CD4-positive, alpha-beta T cell treated with Interleukin-15 for 1 hour (primary cell): Measurements from ENCODE around the gene RPA1.
"Not testable (repeated sequence)": the region's sequence is repeated elsewhere in the genome, so short reads cannot be mapped to it uniquely, and the experiment has no call there.

Source experiments
- DNase-seq: peaks from one replicate; pipeline ENCODE4 v3.0.0-alpha.2; 2020

Gene RPA1

DNA sequence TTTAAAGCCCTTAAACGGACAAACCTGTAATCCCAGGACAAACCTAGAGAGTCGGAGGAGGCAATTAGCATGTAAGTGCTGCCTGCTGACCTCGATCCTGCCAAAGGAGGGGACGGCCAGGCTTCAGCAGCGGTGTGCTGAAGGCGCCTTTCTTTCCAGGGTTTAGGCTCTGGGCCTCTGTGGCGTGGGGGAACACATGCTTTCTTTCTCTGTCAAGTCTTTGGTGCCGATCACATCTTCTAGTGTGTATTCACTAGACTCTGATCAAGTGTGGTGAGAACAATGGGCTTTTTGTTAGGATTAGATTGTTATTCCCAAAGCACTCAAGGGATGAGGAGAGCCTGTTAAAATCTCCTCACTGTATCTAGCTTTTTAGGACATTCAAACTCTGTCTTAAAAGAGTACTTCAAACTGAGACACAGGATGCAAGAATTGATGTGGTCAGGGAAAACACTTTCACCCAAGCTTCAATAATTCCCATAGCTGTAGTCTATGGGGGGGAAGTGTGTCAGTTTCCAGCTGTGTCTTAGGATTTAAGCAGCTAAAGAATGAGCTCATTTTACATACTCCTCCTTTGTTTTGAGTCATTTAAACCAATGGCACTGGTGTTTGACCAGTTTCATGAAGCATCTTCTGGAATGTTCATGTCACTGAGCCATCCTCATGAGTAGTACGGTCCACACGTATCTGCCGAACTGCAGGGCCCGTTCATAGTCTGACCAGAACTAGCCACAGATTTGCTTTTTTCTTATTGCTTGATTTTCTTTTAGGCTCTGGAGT lies 51.2 kb downstream of the RPA1 start:
- no peak for DNase-seq

DNA sequence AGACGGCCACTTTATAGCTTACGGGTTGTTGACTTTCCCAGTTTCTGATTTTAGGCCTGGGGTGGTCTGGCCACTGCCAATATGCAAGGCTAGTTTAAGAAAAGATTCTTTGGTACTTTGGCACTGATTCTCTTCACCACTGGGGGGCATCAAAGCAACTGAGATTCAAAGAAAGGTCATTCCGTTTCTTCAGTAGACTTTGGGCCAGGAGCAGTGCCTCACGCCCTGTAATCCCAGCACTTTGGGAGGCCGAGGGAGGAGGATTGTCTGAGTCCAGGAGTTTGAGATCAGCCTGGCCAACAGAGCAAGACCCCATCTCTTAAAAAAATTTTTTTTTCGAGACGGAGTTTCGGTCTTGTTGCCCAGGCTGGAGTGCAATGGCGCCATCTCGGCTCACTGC lies 53.0 kb downstream of the RPA1 start:
- DNase-seq: no peak

DNA sequence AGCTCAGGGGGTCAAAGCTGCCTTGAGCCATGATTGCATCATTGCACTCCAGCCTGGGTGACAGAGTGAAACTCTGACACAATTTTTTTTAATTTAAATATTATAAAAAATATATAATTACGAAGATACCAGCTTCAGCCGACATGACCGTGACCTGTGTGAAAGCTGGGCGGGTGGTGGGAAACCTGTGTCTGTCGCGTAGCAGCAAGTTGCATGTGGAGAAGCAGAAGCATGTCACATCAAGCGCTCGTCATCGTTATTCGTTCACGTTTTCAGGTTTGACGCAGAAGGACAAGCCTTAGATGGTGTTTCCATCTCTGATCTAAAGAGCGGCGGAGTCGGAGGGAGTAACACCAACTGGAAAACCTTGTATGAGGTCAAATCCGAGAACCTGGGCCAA lies 53.7 kb downstream of the RPA1 start:
- DNase-seq: no peak

- DNase-seq: no peak
These were observed 58.9 kb downstream of the RPA1 start for GRCh38 chr17:1888741-1889140.

GRCh38 chr17:1890758-1891450 lies 61.1 kb downstream of the RPA1 start:
- peak; percentile 25 for DNase-seq

- no peak for DNase-seq
These were observed 65.0 kb downstream of the RPA1 start for GRCh38 chr17:1894753-1895339.

DNA sequence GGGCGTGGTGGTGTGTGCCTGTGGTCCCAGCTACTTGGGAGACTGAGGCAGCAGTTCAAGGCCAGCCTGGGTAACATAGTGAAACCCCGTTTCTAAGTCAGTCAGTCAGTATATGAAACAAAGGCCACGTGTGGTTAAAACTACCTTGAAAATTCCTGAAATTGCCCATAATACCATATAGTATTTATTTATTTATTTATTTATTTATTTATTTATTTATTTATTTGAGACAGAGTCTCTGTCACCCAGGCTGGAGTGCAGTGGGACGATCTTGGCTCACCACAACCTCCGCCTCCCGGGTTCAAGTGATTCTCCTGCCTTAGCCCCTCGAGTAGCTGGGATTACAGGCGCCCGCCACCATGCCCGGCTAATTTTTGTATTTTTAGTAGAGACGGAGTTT lies 65.7 kb downstream of the RPA1 start:
- DNase-seq: not testable (repeated sequence)

DNA sequence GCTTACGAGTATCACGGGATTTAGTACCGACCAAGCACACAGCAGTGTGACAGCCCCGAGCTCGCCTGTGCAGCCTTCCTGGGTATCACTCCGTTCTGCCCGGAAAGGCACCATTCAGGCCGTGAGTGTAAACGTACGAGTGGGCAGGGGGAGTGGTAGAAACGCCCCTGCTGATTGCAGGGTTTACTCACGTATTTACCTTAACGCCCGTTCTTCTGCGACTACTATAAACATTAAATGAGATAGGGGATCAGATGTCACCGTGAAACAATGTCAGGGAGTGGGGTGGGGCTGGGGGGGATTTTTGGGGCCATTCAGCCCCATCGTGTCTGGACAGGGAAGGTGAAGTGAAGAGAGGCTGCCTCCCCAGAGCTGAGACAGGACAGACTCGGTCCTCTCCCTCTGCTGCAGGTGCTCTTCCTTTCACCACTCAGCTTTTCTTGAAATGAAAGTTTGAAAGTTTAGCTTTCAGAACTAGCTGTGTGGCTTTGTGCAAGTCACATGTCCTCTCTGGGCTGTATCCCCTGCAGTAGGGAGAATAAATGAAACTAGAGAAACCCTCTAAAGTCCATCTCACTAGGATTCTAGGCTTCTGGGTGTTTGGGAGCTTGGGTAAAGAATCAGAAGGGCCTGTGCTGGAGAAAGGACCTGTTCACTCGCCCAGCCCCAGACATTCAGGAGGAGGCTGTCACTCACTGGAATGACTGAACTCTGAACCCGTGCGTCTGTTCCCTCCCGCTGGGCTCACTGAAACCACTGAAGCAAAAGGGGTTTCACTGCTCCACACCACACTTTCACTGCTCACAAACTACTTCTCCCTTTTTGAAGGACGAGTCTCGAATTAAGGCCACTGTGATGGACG lies 66.7 kb downstream of the RPA1 start:
- no peak for DNase-seq

DNA sequence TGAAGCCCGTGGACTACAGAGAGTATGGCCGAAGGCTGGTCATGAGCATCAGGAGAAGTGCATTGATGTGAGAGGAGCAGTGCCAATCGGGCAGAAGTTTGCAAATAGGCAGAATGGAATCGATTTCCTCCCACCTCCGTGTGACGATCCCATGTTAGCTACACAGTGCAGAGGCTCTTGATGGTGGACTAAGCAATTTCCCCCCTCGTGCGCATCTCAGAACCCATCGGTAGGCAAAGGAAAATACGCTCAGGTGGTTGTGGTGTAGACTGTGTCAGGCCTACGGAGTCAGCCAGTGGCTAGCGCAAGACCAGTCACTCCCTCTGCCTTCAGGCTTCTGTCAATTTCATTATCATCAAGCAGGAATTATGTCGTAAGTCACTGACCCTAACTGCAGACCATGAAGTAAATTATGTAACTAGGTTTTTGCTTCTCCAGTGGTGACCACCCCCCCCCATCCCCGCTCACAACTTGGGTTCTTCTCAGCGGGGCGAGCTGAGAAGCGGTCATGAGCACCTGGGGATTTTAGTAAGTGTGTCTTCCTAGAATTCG lies 67.4 kb downstream of the RPA1 start:
- DNase-seq: no peak

DNA sequence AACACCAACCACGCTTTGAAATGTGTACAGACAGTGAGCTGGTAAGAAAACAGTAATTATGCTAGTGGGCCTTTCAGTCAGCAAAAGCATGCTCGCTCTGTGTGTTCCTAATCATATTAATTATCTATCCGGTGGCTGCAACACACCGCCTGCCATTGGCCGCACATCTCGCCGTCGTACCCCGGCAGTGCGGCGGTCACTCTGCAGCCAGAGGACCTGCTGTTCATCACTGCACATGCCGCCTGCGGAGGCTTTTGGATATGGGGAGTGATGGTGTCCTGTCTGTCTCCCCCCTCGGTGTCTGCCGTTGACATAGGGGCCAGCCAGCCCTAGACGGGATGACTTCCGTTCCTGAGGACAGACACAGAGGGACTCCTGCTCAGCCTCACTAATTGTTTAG lies 68.5 kb downstream of the RPA1 start:
- no peak for DNase-seq

- no peak for DNase-seq
These were observed 69.1 kb downstream of the RPA1 start for GRCh38 chr17:1898872-1899271.

DNA sequence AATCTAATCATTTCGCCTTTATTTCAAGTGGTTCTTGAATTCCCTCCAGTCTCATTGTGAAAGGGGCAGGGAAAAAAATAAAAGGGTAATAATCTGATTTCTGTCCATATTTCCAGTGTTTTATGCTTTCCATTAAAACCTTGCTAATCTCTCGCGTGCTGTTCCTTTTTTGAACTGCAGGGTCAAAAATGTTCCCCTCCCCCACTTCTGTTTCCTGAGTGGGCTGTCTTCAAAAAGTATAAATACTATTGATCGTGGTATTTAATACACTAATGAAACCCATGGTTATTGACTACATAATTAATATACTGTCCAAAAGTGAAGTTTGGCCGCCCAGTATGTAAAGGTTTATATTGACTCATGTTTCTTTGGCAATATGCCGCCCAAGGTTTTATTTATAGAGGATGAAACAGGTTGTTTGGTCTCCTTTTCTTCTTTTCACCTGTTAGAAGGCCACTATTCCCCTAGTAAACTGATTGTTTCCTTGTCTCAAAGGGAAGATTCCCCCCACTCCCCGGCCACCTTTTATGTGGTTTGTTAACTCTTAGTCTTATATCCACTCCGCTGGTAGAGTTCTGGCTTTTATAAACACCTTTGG lies 69.7 kb downstream of the RPA1 start:
- DNase-seq: no peak

DNA sequence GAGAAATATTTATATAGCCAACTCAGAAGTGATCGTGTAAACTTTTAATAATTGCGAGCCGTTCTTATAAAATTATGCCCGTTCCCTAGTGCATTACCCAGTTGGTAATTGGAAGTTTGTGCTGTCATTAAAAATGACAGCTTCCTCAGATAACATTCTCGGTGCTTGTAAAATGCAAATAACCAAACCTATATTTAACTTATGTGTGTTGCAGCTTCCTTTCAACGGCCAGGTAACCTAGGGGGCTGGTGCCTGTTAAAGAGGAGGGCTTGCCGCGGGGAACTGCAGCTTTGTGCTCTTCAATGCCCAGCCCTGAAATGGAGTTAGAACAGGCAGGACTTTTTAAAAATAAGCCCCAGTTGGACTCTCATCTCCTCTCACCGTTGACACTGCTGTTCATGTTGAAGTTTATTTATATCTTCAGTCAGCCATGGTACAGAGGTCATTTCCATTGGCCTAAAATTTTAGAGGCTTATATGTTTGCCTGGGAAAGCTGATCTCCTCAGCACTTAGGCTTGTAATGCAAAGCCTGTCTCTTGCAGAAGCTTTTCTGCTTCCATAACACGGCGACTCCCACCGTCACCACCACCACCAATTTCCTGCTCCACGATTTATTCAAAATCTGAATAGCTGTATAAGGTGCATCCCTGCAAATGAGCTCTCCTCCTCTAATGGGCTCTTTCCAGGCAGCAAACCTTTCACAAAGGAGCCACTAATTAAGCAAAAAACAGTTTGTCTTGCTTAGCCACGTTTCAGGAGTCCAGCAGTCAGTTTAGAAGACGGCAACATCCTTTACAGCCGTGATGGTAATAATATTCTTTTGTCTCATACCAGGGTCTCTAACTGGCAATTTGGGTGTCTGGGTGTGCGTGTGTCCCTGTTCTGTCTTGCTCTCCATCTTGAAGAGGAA lies 74.7 kb downstream of the RPA1 start:
- DNase-seq: no peak

DNA sequence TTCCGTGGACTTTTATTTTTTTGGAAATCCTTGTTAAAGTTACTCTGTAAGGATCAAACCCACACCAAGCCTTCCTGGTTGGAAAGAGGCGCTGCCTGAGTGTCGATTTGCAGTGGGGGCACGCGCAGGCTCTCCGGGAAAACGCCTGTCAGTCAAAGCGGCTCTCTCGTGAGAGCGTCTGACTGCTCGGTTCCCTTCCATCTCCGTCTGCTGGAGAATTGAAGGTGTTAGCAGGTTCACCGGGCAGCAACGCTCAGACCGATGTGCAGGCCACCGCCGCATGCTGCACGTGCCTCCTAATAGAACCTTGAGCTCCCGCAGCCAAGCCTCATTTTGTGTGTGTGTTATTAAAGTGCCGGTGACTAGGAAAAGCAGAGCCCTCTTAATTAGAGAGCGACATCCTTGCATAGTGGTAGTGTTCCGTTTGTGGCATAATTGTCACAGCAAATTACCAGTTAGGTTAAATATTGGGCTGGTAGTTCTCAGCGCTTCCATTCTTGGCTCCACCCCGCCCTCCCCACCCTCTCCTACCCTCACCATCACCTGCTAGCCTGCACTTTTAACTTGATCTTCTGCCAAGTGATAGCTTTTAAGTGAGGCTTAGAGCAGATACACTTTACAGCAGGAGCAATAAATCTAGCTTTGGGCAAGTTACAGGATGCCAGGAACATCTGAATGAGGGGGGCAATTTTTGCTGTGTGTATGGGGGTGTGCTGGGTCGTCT lies 75.5 kb downstream of the RPA1 start:
- DNase-seq: no peak

DNA sequence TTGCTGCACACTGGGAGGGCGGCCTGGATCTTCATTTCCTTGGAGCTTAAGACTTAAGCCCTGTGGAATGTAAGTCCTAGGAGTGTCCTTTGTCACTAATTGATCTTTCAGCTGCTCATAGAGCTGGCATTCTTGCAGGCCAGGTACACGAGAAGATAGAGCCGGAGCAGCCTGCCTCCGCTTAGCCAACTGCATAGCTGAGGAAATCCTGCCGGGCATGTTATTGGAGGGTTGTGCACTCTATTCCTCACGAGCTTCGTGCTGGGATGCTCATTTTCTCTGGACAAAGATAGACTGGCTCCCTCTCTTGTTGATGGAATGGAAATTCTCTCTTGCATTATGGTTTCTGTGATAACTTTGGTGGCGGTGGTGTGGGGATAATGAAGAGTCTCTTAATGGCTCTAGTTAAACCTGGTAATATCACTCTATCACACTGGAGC lies 76.9 kb downstream of the RPA1 start:
- no peak for DNase-seq

GRCh38 chr17:1907216-1907631 lies 77.4 kb downstream of the RPA1 start:
- DNase-seq: no peak

DNA sequence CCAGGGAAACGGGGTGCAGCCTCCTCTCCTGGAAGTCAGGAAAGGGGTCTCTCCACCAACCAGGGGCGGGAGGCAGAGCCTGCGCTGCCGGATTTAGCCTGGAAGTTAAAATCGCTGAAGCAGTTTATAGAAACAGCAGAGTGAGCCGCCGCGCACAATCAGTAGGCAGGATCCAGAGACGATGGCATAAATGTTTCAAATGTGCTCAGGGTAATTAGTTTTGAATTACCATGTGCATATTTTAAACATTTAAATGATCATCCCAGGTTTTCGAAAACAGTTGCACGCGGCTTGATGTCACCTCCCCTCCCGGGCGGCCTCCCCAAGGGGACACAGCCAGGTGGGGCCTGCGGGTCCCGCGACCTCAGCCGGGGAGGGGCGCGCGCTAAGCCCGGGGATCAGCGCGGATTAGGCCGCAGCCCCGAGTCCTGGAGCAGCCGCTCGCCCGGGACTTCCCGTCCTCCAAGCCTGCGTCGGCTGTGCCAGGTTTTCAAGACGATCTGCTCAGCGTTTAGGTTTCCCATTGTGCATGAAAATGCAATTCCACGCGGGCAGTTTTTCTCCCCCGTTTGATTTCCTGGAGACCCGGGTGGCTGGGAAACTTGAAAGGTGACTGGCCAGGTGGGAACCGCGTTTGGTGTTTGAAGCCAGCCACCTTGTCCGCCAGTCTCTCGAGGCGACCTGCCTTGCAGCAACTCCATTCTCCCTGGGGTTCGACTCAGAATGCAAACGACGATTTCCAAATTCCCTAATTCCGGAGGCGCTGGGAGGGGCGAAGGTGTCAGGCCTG lies 78.3 kb downstream of the RPA1 start:
- no peak for DNase-seq

DNA sequence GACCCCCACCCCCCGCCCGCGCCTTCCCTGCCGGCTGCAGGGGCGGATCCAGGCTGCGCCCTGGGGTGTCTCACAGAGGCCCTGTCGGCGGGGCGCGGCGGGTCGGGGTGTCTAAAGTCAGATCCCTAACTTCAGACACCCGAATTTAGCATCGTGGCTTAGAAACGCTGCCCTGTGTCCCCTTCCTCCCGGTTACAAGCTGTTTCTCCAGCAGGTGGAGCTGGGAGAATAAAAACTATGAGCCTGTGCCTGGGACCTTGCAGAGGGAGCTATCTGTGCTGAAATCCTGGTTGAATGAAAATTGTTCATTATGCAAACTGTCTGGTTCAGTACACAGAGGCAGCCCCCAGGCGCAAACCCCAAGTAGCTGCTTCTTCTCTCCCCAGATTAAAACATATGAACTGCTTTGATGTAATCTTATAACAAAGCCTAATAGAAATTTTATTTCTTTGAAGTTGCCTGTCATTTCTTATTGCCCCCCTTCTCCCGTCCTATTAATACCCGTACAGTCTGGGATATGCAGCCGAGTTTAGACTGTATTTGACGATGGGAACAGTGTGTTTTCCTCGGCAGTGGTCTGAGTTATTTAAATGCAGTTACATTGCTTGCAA lies 79.0 kb downstream of the RPA1 start:
- DNase-seq: no peak

DNA sequence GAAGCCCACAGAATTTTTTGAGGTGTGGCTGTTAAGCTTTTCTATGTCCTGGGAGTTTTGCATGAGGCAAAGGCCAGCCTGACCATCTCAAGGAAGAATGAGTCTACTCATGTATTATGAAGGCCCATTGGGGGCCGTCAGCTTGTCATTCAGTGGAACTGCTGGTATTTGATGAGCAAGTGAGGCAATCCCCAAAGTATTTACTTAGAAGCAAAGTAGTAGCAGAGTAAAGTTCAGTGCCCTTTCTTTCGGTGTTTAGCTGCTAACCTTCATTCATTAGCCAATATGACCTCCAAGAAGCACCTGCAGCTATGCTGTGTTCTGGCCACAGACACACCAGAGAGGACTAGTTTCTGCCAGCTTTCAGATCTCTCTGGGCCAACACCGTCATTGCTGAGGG lies 80.2 kb downstream of the RPA1 start:
- no peak for DNase-seq
